Fibroblast of the aortic adventitia (primary cell): ENCODE data around the gene IZUMO1. TPM values are rescaled to one million over a fixed set of nuclear protein-coding genes. Genes with fewer than 3 reads are reported as not detected.

Source experiments
- DNase-seq: peaks from one replicate; pipeline ENCODE4 v3.0.0-alpha.2; 2010; ENCODE audit warnings: low read depth
- H3K4me3 ChIP-seq: 2 replicates; pipeline ENCODE4 v1.5.1; 2011; ENCODE audit warnings: low read depth, mild to moderate bottlenecking, control low read depth, low read length, moderate library complexity
- CTCF ChIP-seq: IDR thresholded peaks from 2 replicates; pipeline ENCODE4 v1.5.1; 2011; ENCODE audit warnings: mild to moderate bottlenecking, low read length, control low read depth, inconsistent platforms; ENCODE audit not compliant: insufficient read depth
- total RNA-seq: library from RNA; depleted of rRNA; stranded (reverse); fragments of >200 nt; gene quantifications from 2 replicates; pipeline ENCODE4 v1.2.3, GENCODE V29; 2012; ENCODE audit warnings: low replicate concordance

Gene IZUMO1
- total RNA-seq, 1 donor = not detected

GRCh38 chr19:48711106-48711662 lies 35.5 kb downstream of the IZUMO1 start:
- H3K4me3 ChIP-seq = no peak overlapping the region
- no peak for TF ChIP-seq CTCF
- no peak for DNase-seq

GRCh38 chr19:48708471-48708870 lies 38.2 kb downstream of the IZUMO1 start:
- H3K4me3 ChIP-seq = no peak overlapping the region
- no peak for TF ChIP-seq CTCF
- DNase-seq = no peak

GRCh38 chr19:48705431-48705830 lies 41.3 kb downstream of the IZUMO1 start:
- TF ChIP-seq CTCF = no peak
- no peak overlapping the region for H3K4me3 ChIP-seq
- no peak for DNase-seq

- DNase-seq = no peak
- H3K4me3 ChIP-seq = no peak overlapping the region
- no peak for TF ChIP-seq CTCF
Observed at GRCh38 chr19:48703316-48703715, 43.4 kb downstream of the IZUMO1 start.

- TF ChIP-seq CTCF = no peak
- H3K4me3 ChIP-seq = no peak overlapping the region
- no peak for DNase-seq
Observed at GRCh38 chr19:48702701-48703100, 44.0 kb downstream of the IZUMO1 start.

- peak; percentile 78 for DNase-seq
- H3K4me3 ChIP-seq = no peak overlapping the region
- no peak for TF ChIP-seq CTCF
Observed at GRCh38 chr19:48698046-48698445, 48.7 kb downstream of the IZUMO1 start.
